ENCODE data around the gene COL4A3.

The COL4A3 gene

GRCh38 chr2:227177592-227178336 lies 13.3 kb downstream of the COL4A3 start:
- TF ChIP-seq Cebpa-rat (IDR thresholded peaks at IDR 0.05), result no peak
- H3K27ac ChIP-seq, result no peak overlapping the region
- H3K4me1 ChIP-seq, result no peaks in the 10 kb centered on the region

GRCh38 chr2:227179988-227180685 lies 15.7 kb downstream of the COL4A3 start:
- TF ChIP-seq Cebpa-rat (IDR thresholded peaks at IDR 0.05), result no peak
- no peak overlapping the region for H3K9ac ChIP-seq
- peaks cover 0 to under 1% (median 0%) of the 10 kb centered on the region in 10 experiments; a peak in 1 of 20 replicates for H3K4me1 ChIP-seq
- H3K27me3 ChIP-seq, result no peaks in the 10 kb centered on the region
- H4K20me1 ChIP-seq, result no peaks in the 10 kb centered on the region
- H3K4me2 ChIP-seq, result no peak overlapping the region
- no peaks in the 10 kb centered on the region for H3K9me3 ChIP-seq (replicated peaks in 1 of 11)
- no peaks in the 10 kb centered on the region for H3K36me3 ChIP-seq
- no peak overlapping the region for H3K4me3 ChIP-seq
- H3K27ac ChIP-seq, result no peak overlapping the region

More at GRCh38 chr2:227177592-227178336, 13.3 kb downstream of the COL4A3 start:
- no peak overlapping the region for H3K4me3 ChIP-seq
- H3K9me3 ChIP-seq (replicated peaks in 1 of 11), result no peaks in the 10 kb centered on the region
- H3K27me3 ChIP-seq, result no peaks in the 10 kb centered on the region
- no peaks in the 10 kb centered on the region for H4K20me1 ChIP-seq
- H3K36me3 ChIP-seq, result no peaks in the 10 kb centered on the region
- no peak overlapping the region for H3K4me2 ChIP-seq
- H3K9ac ChIP-seq, result no peak overlapping the region

GRCh38 chr2:227180770-227181169 lies 16.3 kb downstream of the COL4A3 start:
- Histone ChIP-seq H3K9ac (no peak overlapping the region), H4K20me1 (no peaks in the 10 kb centered on the region), H3K4me3 (no peak overlapping the region), H3K36me3 (no peaks in the 10 kb centered on the region), H3K27ac (no peak overlapping the region), H3K4me1 (peaks cover 0 to 7% (median 2%) of the 10 kb centered on the region in 10 experiments; a peak in 10 of 20 replicates), H3K9me3 (replicated peaks in 1 of 11) (no peaks in the 10 kb centered on the region), H3K27me3 (no peaks in the 10 kb centered on the region), H3K4me2 (no peak overlapping the region)
- TF ChIP-seq Cebpa-rat (IDR thresholded peaks at IDR 0.05), result no peak

- Histone ChIP-seq H3K9me3 (replicated peaks in 1 of 11) (no peaks in the 10 kb centered on the region), H3K36me3 (no peaks in the 10 kb centered on the region), H3K27me3 (no peaks in the 10 kb centered on the region), H3K27ac (no peak overlapping the region), H3K9ac (no peak overlapping the region), H4K20me1 (no peaks in the 10 kb centered on the region), H3K4me1 (peaks cover 15 to 27% (median 20%) of the 10 kb centered on the region in 10 experiments), H3K4me2 (no peak overlapping the region), H3K4me3 (no peak overlapping the region)
- TF ChIP-seq Cebpa-rat (IDR thresholded peaks at IDR 0.05), result no peak
Observed at GRCh38 chr2:227182765-227183164, 18.3 kb downstream of the COL4A3 start.

- H3K27me3 ChIP-seq, result no peaks in the 10 kb centered on the region
- H3K27ac ChIP-seq, result no peak overlapping the region
- H3K9ac ChIP-seq, result no peak overlapping the region
- no peaks in the 10 kb centered on the region for H4K20me1 ChIP-seq
- H3K4me3 ChIP-seq, result no peak overlapping the region
- H3K4me2 ChIP-seq, result no peak overlapping the region
- peaks cover 26 to 38% (median 30%) of the 10 kb centered on the region in 10 experiments for H3K4me1 ChIP-seq
- no peaks in the 10 kb centered on the region for H3K36me3 ChIP-seq
- H3K9me3 ChIP-seq (replicated peaks in 1 of 11), result no peaks in the 10 kb centered on the region
- TF ChIP-seq Cebpa-rat (IDR thresholded peaks at IDR 0.05), result no peak
Observed at GRCh38 chr2:227183657-227184367, 19.4 kb downstream of the COL4A3 start.

GRCh38 chr2:227185615-227186232 lies 21.3 kb downstream of the COL4A3 start:
- H3K27me3 ChIP-seq, result no peaks in the 10 kb centered on the region
- H3K4me1 ChIP-seq, result peaks cover 30 to 50% (median 38%) of the 10 kb centered on the region in 10 experiments
- H3K27ac ChIP-seq, result no peak overlapping the region
- peak overlapping the region in 7 of 11 experiments; percentile 9 to 89 (median 66); a peak in 9 of 22 replicates for H3K4me2 ChIP-seq
- no peak for TF ChIP-seq Cebpa-rat (IDR thresholded peaks at IDR 0.05)
- no peaks in the 10 kb centered on the region for H3K36me3 ChIP-seq
- H4K20me1 ChIP-seq, result no peaks in the 10 kb centered on the region
- H3K4me3 ChIP-seq, result no peak overlapping the region
- H3K9me3 ChIP-seq (replicated peaks in 1 of 11), result no peaks in the 10 kb centered on the region
- H3K9ac ChIP-seq, result no peak overlapping the region

- Histone ChIP-seq H3K27me3 (no peaks in the 10 kb centered on the region), H4K20me1 (no peaks in the 10 kb centered on the region), H3K36me3 (no peaks in the 10 kb centered on the region), H3K4me3 (no peak overlapping the region), H3K9ac (no peak overlapping the region), H3K9me3 (replicated peaks in 1 of 11) (no peaks in the 10 kb centered on the region), H3K27ac (peak overlapping the region in 9 of 11 experiments; percentile 2 to 67 (median 30); a peak in 11 of 22 replicates), H3K4me2 (peak overlapping the region; percentile 61 to 89 (median 70); a peak in 21 of 22 replicates), H3K4me1 (peaks cover 30 to 50% (median 38%) of the 10 kb centered on the region in 10 experiments)
- TF ChIP-seq Cebpa-rat (IDR thresholded peaks at IDR 0.05), result no peak
Observed at GRCh38 chr2:227186751-227187150, 22.3 kb downstream of the COL4A3 start.

- Histone ChIP-seq H4K20me1 (no peaks in the 10 kb centered on the region), H3K4me2 (peak overlapping the region; percentile 61 to 89 (median 70)), H3K27ac (peak overlapping the region in 10 of 11 experiments; percentile 40 to 69 (median 62); a peak in 17 of 22 replicates), H3K9me3 (replicated peaks in 1 of 11) (no peaks in the 10 kb centered on the region), H3K4me1 (peaks cover 30 to 50% (median 40%) of the 10 kb centered on the region in 10 experiments), H3K9ac (peak overlapping the region in 3 of 11 experiments; percentile 22 to 38 (median 25); a peak in 3 of 22 replicates), H3K27me3 (no peaks in the 10 kb centered on the region), H3K36me3 (no peaks in the 10 kb centered on the region), H3K4me3 (peak overlapping the region in 4 of 10 experiments; percentile 14 to 26 (median 20); a peak in 6 of 20 replicates)
- TF ChIP-seq Cebpa-rat (IDR thresholded peaks at IDR 0.05), result no peak
Observed at GRCh38 chr2:227188292-227188691, 23.9 kb downstream of the COL4A3 start.
